ENCODE data around the gene MKI67.

DNA sequence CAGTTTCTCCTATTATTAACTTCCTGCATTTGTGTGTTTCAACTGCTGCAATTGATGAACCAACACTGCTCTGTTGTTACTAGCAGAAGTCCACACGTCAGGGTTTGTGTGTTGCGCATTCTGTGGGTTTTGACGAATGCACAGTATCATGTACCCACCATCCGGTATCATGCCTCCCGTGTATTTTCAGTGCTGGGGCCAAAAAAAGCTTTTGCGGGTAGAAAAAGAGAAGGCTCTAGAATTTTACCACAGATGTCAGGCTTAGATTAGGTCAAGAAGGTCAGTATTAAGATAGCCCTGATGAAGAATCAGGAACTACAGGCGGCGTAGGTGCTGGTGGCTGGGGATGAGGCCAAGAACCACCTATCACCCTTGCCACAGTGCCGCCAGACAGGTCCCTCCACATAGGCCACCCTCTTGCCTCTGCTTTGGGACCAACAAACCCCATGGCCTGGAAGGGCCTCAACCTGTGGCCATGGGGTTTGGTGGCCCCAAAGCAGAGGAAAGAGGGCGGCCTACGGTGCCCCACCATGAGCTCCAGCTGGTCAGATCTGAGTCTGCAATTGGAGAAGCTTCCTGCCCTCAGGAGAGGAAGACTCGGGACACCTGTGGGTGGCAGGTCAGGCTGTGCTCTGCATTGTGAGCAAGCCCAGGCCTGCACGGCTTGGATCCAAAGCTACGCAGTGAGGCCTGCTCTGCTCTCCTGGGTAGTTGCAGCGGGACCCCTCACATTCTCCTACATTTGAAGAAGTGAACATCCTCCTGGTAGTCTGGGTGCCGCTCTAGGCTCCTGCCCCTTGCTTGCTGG lies 71.9 kb downstream of the MKI67 start:
- TF ChIP-seq POLR2A (IDR thresholded peaks at IDR 0.05): no peak
- TF ChIP-seq, protein P1, sequence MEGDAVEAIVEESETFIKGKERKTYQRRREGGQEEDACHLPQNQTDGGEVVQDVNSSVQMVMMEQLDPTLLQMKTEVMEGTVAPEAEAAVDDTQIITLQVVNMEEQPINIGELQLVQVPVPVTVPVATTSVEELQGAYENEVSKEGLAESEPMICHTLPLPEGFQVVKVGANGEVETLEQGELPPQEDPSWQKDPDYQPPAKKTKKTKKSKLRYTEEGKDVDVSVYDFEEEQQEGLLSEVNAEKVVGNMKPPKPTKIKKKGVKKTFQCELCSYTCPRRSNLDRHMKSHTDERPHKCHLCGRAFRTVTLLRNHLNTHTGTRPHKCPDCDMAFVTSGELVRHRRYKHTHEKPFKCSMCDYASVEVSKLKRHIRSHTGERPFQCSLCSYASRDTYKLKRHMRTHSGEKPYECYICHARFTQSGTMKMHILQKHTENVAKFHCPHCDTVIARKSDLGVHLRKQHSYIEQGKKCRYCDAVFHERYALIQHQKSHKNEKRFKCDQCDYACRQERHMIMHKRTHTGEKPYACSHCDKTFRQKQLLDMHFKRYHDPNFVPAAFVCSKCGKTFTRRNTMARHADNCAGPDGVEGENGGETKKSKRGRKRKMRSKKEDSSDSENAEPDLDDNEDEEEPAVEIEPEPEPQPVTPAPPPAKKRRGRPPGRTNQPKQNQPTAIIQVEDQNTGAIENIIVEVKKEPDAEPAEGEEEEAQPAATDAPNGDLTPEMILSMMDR (IDR thresholded peaks at IDR 0.05): no peak

All from lower leg skin (tissue), 3 donors.